ENCODE measurements around the gene CIROP.

GRCh38 chr14:23151342-23151741, 46.6 kb upstream of the CIROP start:
- TF ChIP-seq CTCF (IDR thresholded peaks at IDR 0.05; ENCODE audit: poor library complexity): no peak
- TF ChIP-seq EZH2phosphoT487 (IDR thresholded peaks at IDR 0.05; ENCODE audit: low read depth, severe bottlenecking, unreplicated experiment): no peak
